ENCODE measurements around the gene RELA. TPM values are rescaled to one million over a fixed set of nuclear protein-coding genes. Genes with fewer than 3 reads are reported as not detected.

Gene RELA
- polyA plus RNA-seq, 1 experiment: 46.2 TPM

- Histone ChIP-seq H3K4me3 (ENCODE audit: low read depth, low read length) (no peak overlapping the region), H3K36me3 (ENCODE audit: control insufficient read depth, insufficient read depth, low read length) (peaks cover 44% of the 10 kb centered on the region), H3K27me3 (ENCODE audit: control insufficient read depth, insufficient read depth, low read length) (no peaks in the 10 kb centered on the region)
- POLR2A ChIA-PET: no interaction called here
- TF ChIP-seq CTCF (IDR thresholded peaks at IDR 0.05; ENCODE audit: insufficient read depth, low read depth, low read length): no peak
- no peak for DNase-seq (ENCODE audit: low read depth)
- CTCF ChIA-PET: interaction anchor here (0.8 to 1.2 kb wide), 2 partner anchors 8 to 77 kb away, joined by 3 to 4 read pairs; no protein-coding TSS in a partner anchor
Measured at GRCh38 chr11:65617990-65618751, 44.5 kb downstream of the RELA start.

GRCh38 chr11:65617136-65617850 lies 45.4 kb downstream of the RELA start:
- POLR2A ChIA-PET: interaction anchor here (0.6 kb wide), 1 partner anchor 178 kb away, joined by 12 read pairs; no protein-coding TSS in a partner anchor
- CTCF ChIA-PET: interaction anchor here (0.7 to 1.4 kb wide), 5 partner anchors 9 to 76 kb away, joined by 3 to 7 read pairs (median 3); no protein-coding TSS in a partner anchor
- no peak for TF ChIP-seq CTCF (IDR thresholded peaks at IDR 0.05; ENCODE audit: insufficient read depth, low read depth, low read length)
- no peaks in the 10 kb centered on the region for H3K27me3 ChIP-seq (ENCODE audit: control insufficient read depth, insufficient read depth, low read length)
- no peak overlapping the region for H3K4me3 ChIP-seq (ENCODE audit: low read depth, low read length)
- no peak for DNase-seq (ENCODE audit: low read depth)
- H3K36me3 ChIP-seq (ENCODE audit: control insufficient read depth, insufficient read depth, low read length): peaks cover 43% of the 10 kb centered on the region

- Histone ChIP-seq H3K4me3 (ENCODE audit: low read depth, low read length) (peak overlapping the region; percentile 76), H3K27me3 (ENCODE audit: control insufficient read depth, insufficient read depth, low read length) (no peaks in the 10 kb centered on the region), H3K36me3 (ENCODE audit: control insufficient read depth, insufficient read depth, low read length) (peaks cover 39% of the 10 kb centered on the region)
- POLR2A ChIA-PET: interaction anchor here (0.6 kb wide), 1 partner anchor 177 kb away, joined by 12 read pairs; no protein-coding TSS in a partner anchor
- no peak for TF ChIP-seq CTCF (IDR thresholded peaks at IDR 0.05; ENCODE audit: insufficient read depth, low read depth, low read length)
- DNase-seq (ENCODE audit: low read depth): no peak
- CTCF ChIA-PET: interaction anchor here (0.7 to 1.4 kb wide), 4 partner anchors 9 to 26 kb away, joined by 3 to 7 read pairs (median 4); no protein-coding TSS in a partner anchor
Measured at GRCh38 chr11:65616575-65617001, 46.1 kb downstream of the RELA start.

GRCh38 chr11:65615950-65616574 lies 46.7 kb downstream of the RELA start:
- ChIA-PET CTCF (interaction anchor here (0.7 to 1.4 kb wide), 7 partner anchors 9 to 45 kb away, joined by 3 to 7 read pairs (median 3); no protein-coding TSS in a partner anchor), POLR2A (interaction anchor here (0.9 to 1.0 kb wide), 3 partner anchors 44 to 194 kb away, joined by 3 to 7 read pairs (median 3); partner anchors contain the start of genes FAM89B, MALAT1 and NEAT1)
- peak overlapping the region; percentile 76 for H3K4me3 ChIP-seq (ENCODE audit: low read depth, low read length)
- peaks cover 38% of the 10 kb centered on the region for H3K36me3 ChIP-seq (ENCODE audit: control insufficient read depth, insufficient read depth, low read length)
- H3K27me3 ChIP-seq (ENCODE audit: control insufficient read depth, insufficient read depth, low read length): no peaks in the 10 kb centered on the region
- DNase-seq (ENCODE audit: low read depth): no peak
- no peak for TF ChIP-seq CTCF (IDR thresholded peaks at IDR 0.05; ENCODE audit: insufficient read depth, low read depth, low read length)

Data from BJ (cell line).